ENCODE measurements around the gene GADD45B. TPM values are rescaled to one million over a fixed set of nuclear protein-coding genes. Genes with fewer than 3 reads are reported as not detected.
A peak's percentile ranks its signal among the peaks of the same experiment; 100 is the strongest.
"Not testable (repeated sequence)": the region's sequence is repeated elsewhere in the genome, so short reads cannot be mapped to it uniquely, and the experiment has no call there.

Gene GADD45B
- total RNA-seq, 1 experiment from 2014 or later, result 44.2 TPM

GRCh38 chr19:2482354-2483038 is 6.6 kb downstream of the GADD45B start:
- in situ Hi-C loops (cut with HindIII; ENCODE audit: low sequenced_read_pairs), result no loop called here
- no peak for DNase-seq (ENCODE audit: low spot score)

- no peak for DNase-seq (ENCODE audit: low spot score)
- in situ Hi-C loops (cut with HindIII; ENCODE audit: low sequenced_read_pairs), result no loop called here
Measured at GRCh38 chr19:2483084-2483483, 7.2 kb downstream of the GADD45B start.

GRCh38 chr19:2483484-2484151 is 7.7 kb downstream of the GADD45B start:
- in situ Hi-C loops (cut with HindIII; ENCODE audit: low sequenced_read_pairs), result no loop called here

GRCh38 chr19:2484178-2484937 is 8.4 kb downstream of the GADD45B start:
- in situ Hi-C loops (cut with HindIII; ENCODE audit: low sequenced_read_pairs), result no loop called here
- no peak for DNase-seq (ENCODE audit: low spot score)

More at GRCh38 chr19:2483484-2484151, 7.7 kb downstream of the GADD45B start:
- no peak for DNase-seq (ENCODE audit: low spot score)

- no peak for DNase-seq (ENCODE audit: low spot score)
- in situ Hi-C loops (cut with HindIII; ENCODE audit: low sequenced_read_pairs), result no loop called here
Measured at GRCh38 chr19:2485428-2485827, 9.5 kb downstream of the GADD45B start.

GRCh38 chr19:2487090-2487489 is 11.2 kb downstream of the GADD45B start:
- in situ Hi-C loops (cut with HindIII; ENCODE audit: low sequenced_read_pairs), result no loop called here

GRCh38 chr19:2487842-2488241 is 11.9 kb downstream of the GADD45B start:
- in situ Hi-C loops (cut with HindIII; ENCODE audit: low sequenced_read_pairs), result no loop called here
- DNase-seq (ENCODE audit: low spot score), result no peak

More at GRCh38 chr19:2487090-2487489, 11.2 kb downstream of the GADD45B start:
- DNase-seq (ENCODE audit: low spot score), result no peak

GRCh38 chr19:2488405-2488941 is 12.5 kb downstream of the GADD45B start:
- in situ Hi-C loops (cut with HindIII; ENCODE audit: low sequenced_read_pairs), result no loop called here
- no peak for DNase-seq (ENCODE audit: low spot score)

- peak; percentile 40 for DNase-seq (ENCODE audit: low spot score)
- in situ Hi-C loops (cut with HindIII; ENCODE audit: low sequenced_read_pairs), result no loop called here
Measured at GRCh38 chr19:2488942-2489731, 13.2 kb downstream of the GADD45B start.

GRCh38 chr19:2490659-2491058 is 14.7 kb downstream of the GADD45B start:
- in situ Hi-C loops (cut with HindIII; ENCODE audit: low sequenced_read_pairs), result no loop called here
- DNase-seq (ENCODE audit: low spot score), result no peak

GRCh38 chr19:2491130-2491801 is 15.3 kb downstream of the GADD45B start:
- in situ Hi-C loops (cut with HindIII; ENCODE audit: low sequenced_read_pairs), result no loop called here
- DNase-seq (ENCODE audit: low spot score), result no peak

- no peak for DNase-seq (ENCODE audit: low spot score)
- in situ Hi-C loops (cut with HindIII; ENCODE audit: low sequenced_read_pairs), result no loop called here
Measured at GRCh38 chr19:2492870-2493269, 16.9 kb downstream of the GADD45B start.

GRCh38 chr19:2493448-2493847 is 17.5 kb downstream of the GADD45B start:
- DNase-seq (ENCODE audit: low spot score); in situ Hi-C loops (cut with HindIII; ENCODE audit: low sequenced_read_pairs): not testable (repeated sequence)

- in situ Hi-C loops (cut with HindIII; ENCODE audit: low sequenced_read_pairs), result no loop called here
- DNase-seq (ENCODE audit: low spot score), result no peak
Measured at GRCh38 chr19:2494084-2494446, 18.1 kb downstream of the GADD45B start.

GRCh38 chr19:2494447-2495129 is 18.7 kb downstream of the GADD45B start:
- in situ Hi-C loops (cut with HindIII; ENCODE audit: low sequenced_read_pairs), result no loop called here
- DNase-seq (ENCODE audit: low spot score), result peak; percentile 68

GRCh38 chr19:2495130-2495641 is 19.3 kb downstream of the GADD45B start:
- DNase-seq (ENCODE audit: low spot score), result peak; percentile 67
- in situ Hi-C loops (cut with HindIII; ENCODE audit: low sequenced_read_pairs), result no loop called here

- DNase-seq (ENCODE audit: low spot score), result peak; percentile 64
- in situ Hi-C loops (cut with HindIII; ENCODE audit: low sequenced_read_pairs), result no loop called here
Measured at GRCh38 chr19:2495651-2496316, 19.9 kb downstream of the GADD45B start.
